Epithelial cell of esophagus (primary cell): Measurements from ENCODE around the gene ZMIZ1.

ENCODE experiments used
- DNase-seq: peaks from one replicate; pipeline ENCODE4 v3.0.0; 2010; ENCODE audit warnings: low read depth
- H3K4me3 ChIP-seq: 2 replicates; pipeline ENCODE4 v1.5.1; 2011; ENCODE audit warnings: mild to moderate bottlenecking, low read length, control low read depth
- TF ChIP-seq, protein P1 (sequence below): IDR thresholded peaks from 2 replicates; pipeline ENCODE4 v1.5.1; 2011; ENCODE audit warnings: low read depth, mild to moderate bottlenecking, low read length, control low read depth, inconsistent platforms; ENCODE audit not compliant: insufficient read depth; ENCODE audit errors: missing control alignments

ZMIZ1 gene

DNA sequence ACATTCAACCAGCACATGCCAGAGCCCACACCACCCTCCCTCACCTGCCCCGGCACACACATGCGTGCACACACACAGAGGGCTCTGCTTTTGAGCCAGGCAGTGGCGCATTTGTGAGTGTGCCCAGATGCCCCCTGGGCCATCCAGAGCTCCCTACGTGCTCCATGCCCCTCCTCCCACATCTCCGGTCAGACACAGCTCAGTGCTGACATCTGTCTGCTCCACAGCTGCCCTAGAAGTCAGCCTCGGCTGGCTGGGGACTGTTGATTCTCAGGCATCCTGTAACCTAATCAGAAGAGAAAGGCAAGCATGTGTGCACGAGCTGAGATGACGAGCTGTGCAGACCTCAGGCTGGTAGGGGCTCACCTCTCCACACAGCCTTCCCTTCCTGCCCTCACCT lies 135.1 kb downstream of the ZMIZ1 start:
- no peak for DNase-seq
- TF ChIP-seq, protein P1, sequence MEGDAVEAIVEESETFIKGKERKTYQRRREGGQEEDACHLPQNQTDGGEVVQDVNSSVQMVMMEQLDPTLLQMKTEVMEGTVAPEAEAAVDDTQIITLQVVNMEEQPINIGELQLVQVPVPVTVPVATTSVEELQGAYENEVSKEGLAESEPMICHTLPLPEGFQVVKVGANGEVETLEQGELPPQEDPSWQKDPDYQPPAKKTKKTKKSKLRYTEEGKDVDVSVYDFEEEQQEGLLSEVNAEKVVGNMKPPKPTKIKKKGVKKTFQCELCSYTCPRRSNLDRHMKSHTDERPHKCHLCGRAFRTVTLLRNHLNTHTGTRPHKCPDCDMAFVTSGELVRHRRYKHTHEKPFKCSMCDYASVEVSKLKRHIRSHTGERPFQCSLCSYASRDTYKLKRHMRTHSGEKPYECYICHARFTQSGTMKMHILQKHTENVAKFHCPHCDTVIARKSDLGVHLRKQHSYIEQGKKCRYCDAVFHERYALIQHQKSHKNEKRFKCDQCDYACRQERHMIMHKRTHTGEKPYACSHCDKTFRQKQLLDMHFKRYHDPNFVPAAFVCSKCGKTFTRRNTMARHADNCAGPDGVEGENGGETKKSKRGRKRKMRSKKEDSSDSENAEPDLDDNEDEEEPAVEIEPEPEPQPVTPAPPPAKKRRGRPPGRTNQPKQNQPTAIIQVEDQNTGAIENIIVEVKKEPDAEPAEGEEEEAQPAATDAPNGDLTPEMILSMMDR, result no peak
- no peak overlapping the region for H3K4me3 ChIP-seq

DNA sequence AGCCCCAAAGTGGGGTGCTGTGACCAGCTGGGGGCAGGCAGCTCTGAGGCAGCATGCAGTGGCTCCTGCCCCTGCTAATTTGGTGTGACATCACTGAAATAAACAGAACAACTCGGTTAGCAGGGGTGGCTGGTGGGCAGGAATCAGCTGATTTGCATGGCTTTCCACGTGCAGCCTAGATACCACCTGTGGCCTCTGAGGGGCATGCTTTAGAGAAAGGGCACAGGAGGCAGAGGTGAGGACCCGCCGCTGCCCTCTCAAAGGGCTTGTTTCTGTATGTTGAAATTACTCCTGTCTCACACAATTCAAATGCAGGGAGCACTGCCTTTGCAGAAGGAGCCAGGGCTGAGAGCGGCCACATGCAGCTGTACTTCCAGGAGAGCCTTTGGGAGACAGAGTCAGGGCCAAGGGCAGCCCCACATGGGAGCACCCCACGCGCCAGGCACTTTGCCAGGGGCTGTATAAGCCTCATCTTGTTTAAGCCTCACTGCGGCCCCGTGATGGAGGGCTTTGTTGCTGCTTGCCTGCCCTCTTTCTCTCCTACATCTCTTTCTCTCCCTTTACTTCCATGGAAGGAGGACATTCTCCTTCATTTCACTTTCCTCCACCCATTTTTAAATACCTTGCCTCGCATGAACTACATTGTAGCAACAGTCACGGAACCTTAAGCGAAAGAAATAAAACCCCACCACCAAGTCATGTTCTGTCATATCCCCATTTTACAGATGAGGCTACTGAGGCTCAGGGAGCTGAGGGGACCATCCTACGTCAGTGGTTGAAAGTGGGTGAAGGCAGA lies 137.7 kb downstream of the ZMIZ1 start:
- DNase-seq, result peak; percentile 10
- TF ChIP-seq, protein P1, result no peak
- H3K4me3 ChIP-seq, result no peak overlapping the region

DNA sequence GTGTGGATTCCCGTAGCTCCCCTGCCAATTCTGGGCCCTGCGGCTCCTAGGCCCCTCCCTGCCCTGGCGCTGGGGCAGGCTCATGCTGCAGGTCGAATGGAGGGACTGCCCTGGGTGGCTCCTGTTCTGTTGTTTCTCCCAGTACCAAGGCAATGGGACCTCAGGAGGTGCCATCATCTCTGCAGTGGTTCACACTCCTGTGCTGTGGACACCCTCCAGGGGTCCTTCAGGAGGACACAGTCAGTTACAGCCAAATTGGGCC lies 138.3 kb downstream of the ZMIZ1 start:
- no peak overlapping the region for H3K4me3 ChIP-seq
- TF ChIP-seq, protein P1, result no peak
- no peak for DNase-seq

DNA sequence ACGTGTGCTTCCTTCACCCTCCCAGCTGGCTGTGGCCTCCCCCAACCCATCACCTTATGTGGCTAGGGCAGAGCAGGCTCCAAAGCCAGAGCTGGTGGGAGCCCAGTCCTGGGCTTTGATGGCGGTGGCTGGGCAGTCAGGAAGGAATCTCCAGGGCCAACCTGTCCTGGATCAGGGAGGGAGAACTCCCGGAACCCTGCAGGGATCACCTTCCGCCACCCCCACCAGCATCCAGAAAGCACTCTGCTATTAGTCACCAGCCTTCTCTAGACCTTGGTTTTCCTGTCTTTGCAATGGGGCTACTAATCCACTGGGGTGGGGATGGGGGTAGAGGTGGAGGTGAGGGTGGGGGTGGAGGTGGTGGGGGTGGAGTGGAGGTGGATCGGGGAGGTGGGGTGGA lies 139.0 kb downstream of the ZMIZ1 start:
- H3K4me3 ChIP-seq, result no peak overlapping the region
- no peak for DNase-seq
- TF ChIP-seq, protein P1, result no peak

DNA sequence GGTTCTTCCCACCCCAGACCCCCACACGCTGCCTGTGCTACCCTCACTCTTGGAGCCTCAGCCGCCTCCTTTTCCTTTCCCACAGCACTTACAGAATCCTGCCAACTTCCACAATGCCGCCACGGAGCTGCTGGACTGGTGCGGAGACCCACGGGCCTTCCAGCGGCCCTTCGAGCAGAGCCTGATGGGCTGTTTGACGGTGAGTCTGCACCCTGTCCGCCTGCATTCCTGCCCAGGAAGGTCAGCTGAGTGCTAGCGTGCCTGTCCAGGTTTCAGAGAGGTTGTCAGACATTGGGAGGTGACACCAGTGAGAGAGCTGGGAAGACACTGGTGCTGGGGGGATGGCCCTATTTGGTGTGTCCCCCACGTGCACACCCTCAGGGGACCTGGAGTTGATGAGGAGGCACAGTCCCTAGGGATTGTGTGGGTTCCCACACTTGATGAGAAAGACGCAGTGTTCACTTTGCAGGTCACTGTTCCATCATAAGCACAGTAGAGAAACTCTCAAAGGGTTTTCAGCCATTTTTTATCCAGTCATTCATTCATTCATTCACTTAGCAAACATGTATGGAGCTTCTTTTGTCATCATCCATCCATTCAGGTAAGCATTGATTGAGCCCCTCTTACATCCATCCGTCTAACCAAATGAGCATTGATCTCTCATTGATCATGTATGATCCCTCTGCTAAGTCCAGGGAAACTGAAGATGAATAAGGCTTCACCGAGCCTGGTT lies 139.7 kb downstream of the ZMIZ1 start:
- H3K4me3 ChIP-seq, result no peak overlapping the region
- TF ChIP-seq, protein P1, result no peak

DNA sequence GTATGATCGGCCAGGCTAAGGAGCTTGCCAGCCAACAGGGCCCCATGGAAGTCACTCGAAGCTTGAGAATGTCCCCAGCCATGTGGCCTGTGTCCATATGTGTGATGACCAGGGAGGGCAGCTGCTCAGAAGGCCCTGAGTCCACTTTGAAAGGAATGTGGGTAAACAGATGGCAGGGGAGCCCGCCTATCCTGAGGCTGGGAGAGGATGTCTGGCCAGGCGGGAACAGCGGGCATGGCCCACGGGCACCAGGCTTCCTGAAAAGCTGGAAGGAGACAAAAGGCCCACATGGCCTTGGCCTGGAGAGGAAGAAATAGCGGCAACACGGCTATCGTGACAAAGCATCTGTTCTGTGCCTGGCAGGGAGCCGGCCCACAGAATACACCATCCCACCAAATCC lies 140.6 kb downstream of the ZMIZ1 start:
- no peak overlapping the region for H3K4me3 ChIP-seq
- TF ChIP-seq, protein P1, result no peak
- no peak for DNase-seq

More for the DNA sequence above, 139.7 kb downstream of the ZMIZ1 start:
- DNase-seq, result no peak
